ENCODE data around the gene FCGR3B. TPM values are rescaled to one million over a fixed set of nuclear protein-coding genes. Genes with fewer than 3 reads are reported as not detected.

The FCGR3B gene
- total RNA-seq, 3 donors from 2014 or later: 0.32 to 3.9 (median 3.8) TPM

Other genes starting within 250 kb of the FCGR3B start
- 10 to 100 TPM; 33.1 to 70.6 (median 48.4) TPM for gene FCGR2A, start 125.7 kb downstream of the FCGR3B start, total RNA-seq
- gene HSPA6, start 106.6 kb downstream of the FCGR3B start, total RNA-seq: 10 to 100 TPM in 1 of 3 donors, 1 to 10 TPM in 2; 1.3 to 17.1 (median 5.3) TPM
- gene FCGR3A, start 81.4 kb downstream of the FCGR3B start, total RNA-seq: 10 to 100 TPM in 2 of 3 donors, 1 to 10 TPM in 1; 8.6 to 23.9 (median 12.9) TPM
- gene FCGR2B, start 32.0 kb upstream of the FCGR3B start, total RNA-seq: 100 to 1,000 TPM in 1 of 3 donors, 10 to 100 TPM in 1, 1 to 10 TPM in 1; 5.6 to 124 (median 40.0) TPM
- gene FCRLA, start 76.1 kb upstream of the FCGR3B start, total RNA-seq: under 1 TPM in 1 of 3 donors, not detected in 2; 0.15 TPM
- 1 to 10 TPM in 1 of 3 donors, under 1 TPM in 2; 0.15 to 1.1 (median 0.33) TPM for gene FCRLB, start 90.4 kb upstream of the FCGR3B start, total RNA-seq
- 10 to 100 TPM; 14.6 to 44.9 (median 36.1) TPM for gene DUSP12, start 118.6 kb upstream of the FCGR3B start, total RNA-seq
- 10 to 100 TPM; 31.0 to 56.1 (median 34.1) TPM for gene ATF6, start 135.1 kb upstream of the FCGR3B start, total RNA-seq